HG03196 (cell line): ENCODE results near the gene CCDC74A.
"Not testable (repeated sequence)": the region's sequence is repeated elsewhere in the genome, so short reads cannot be mapped to it uniquely, and the experiment has no call there.

ENCODE experiments used
- ATAC-seq: cut with Tn5 transposase; IDR thresholded peaks from one replicate; pipeline ENCODE4 v1.9.1; 2021; ENCODE audit not compliant: unreplicated experiment

CCDC74A gene

DNA sequence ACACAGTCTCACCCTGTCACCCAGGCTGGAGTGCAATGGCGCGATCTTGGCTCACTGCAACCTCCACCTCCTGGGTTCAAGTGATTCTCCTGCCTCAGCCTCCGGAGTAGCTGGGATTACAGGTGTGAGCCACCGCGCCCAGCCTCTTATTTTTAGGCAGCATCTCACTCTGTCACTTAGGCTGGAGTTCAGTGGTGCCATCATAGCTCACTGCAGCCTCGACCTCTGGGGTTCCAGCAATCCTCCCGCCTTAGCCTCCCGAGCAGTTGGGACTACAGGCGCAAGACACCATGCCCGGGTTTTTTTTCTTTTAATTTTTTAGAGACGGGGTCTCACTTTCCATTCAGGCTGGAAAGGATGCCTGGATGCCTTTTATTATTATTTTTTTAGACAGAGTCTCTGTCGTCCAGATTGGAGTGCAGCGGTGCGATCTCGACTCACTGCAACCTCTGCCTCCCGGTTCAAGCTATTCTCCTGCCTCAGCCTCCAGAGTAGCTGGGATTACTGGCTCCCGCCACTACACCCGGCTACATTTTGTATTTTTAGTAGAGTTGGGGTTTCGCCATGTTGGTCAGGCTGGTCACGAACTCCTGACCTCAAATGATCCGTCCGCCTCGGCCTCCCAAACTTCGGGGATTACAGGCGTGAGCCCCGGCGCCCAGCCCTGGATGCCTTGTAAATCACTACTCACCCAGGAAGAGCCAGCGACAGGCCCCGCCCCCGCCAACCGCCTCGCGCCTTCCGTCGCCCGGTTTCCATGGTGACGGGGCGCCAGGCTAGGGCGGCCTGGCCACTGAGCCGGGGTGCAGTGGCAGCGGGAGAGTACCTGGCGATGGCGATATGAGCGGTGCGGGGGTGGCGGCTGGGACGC lies at the start of gene CCDC74A:
Gene CCDC74A, plus strand, starts transcription at position 758 of the 871 bp plus-strand sequence. Its CDS starts 83 bp downstream, at position 841.
- peak; percentile 87 for ATAC-seq

DNA sequence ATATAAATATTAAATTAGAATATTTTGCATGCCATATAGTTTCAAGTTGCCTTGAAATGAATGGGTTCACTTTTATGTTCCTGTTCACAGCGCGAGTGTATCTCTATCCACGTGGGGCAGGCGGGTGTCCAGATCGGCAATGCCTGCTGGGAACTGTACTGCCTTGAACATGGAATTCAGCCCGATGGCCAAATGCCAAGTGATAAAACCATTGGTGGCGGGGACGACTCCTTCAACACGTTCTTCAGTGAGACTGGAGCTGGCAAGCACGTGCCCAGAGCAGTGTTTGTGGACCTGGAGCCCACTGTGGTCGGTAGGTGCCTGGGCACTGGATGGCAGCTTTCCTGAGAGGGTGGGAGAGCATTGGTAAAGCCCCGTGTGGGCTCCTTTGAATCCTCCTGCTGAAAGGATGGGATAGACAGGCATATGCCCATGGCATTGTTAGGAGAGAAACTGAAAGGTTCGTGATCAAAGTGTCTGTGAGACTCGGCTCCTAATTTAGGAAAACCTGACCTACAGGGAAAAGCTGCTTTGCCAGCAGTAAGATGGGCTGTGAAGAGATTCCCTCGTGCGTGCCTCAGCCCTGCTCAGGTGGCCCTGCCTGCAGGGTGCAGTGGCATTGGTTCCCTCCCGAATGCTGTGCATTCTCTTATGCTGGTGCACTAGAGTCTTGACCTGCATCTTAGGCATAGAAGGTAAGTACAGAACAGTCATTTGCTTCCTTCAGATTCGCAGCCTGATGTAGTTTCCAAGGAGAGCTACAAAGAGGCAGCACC lies 49.4 kb upstream of the CCDC74A start:
- ATAC-seq = not testable (repeated sequence)

DNA sequence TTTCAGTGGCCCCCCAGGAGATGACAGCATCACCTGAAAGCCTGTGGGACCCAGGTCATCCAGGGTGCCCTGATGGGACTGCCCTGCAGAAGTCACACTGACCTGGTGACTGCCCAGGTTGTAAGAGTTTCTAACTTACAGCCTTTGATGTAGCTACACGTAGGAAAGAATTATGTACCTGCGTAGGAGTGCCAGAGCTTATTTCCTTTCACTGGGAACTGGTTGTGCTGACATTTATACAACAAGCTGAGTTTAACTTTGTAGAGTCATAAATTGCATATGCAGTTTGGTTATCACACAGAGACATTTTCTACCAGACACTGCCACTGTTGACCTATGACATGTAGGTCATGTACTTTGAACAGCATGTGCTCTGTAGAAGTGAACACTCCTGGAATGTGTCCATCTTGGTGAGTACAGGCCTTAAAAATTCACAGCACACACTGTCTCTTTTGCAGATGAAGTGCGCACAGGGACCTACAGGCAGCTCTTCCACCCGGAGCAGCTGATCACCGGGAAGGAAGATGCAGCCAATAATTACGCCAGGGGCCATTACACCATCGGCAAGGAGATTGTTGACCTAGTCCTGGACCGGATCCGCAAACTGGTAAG lies 48.7 kb upstream of the CCDC74A start:
- not testable (repeated sequence) for ATAC-seq

DNA sequence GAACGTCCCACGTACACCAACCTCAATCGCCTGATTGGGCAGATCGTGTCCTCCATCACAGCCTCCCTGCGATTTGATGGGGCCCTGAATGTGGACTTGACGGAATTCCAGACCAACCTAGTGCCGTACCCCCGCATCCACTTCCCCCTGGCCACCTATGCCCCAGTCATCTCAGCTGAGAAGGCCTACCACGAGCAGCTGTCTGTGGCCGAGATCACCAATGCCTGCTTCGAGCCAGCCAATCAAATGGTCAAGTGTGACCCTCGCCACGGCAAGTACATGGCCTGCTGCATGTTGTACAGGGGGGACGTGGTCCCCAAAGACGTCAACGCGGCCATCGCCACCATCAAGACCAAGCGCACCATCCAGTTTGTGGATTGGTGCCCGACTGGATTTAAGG lies 47.3 kb upstream of the CCDC74A start:
- ATAC-seq = not testable (repeated sequence)

DNA sequence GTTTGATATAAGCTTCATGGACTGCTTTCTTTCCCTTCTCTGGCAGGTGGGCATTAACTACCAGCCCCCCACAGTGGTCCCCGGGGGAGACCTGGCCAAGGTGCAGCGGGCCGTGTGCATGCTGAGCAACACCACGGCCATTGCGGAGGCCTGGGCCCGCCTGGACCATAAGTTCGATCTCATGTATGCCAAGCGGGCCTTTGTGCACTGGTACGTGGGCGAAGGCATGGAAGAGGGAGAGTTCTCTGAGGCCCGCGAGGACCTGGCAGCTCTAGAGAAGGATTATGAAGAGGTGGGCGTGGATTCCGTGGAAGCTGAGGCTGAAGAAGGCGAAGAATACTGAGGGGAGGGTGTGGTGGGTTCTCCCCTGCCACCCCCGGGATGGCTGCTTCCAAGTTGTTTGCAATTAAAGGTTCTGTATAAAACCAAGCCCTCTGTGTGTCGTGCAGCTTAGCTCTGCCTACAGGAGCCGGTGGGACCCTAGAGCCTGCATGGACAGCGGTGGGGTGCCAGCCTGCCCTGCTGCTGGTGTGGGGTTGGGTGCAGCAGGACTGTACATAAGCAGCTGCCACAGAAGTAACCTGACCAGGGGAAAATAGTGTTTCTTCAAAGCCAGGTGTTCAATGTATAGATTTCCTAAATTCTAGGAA lies 45.1 kb upstream of the CCDC74A start:
- not testable (repeated sequence) for ATAC-seq

DNA sequence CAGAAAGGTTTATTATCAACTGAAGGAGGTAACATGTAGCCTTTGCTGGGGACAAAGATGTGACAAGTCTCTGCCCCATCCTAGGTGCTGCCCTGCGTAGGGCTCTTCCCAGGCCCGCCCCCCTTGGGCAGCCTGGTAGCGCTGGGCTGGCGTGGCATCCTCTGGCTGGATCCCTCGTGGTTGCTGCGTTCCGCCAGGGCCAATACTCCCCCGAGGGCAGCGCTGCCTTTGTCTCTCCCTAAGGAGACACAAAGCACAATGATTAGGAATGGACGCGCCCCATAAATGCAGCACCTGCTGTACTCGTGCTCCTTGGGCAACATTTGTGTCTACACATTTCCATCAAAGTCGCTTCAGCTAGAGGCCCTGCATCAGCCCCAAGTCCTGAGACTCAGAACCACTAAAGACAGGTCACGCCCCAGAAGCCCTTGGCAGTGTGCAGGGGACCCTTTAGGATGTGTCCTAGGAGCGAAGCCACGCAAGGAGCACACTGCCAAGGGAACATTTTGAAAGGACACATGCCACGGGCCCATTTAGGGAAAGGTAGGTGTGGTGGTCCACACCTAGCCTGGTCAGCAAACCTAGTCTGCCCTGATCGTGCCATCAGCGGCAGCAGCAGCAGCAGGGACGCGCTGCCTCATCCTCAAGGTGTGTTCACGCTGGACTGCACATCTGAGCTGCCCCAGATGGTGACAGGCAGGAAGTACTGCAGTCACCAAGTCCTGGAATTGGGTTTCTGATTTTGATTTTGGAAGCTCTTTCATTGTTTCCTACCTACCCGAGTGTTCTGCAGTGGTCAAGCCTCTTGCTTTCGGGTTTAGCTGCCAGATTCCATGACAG lies 43.5 kb upstream of the CCDC74A start:
- ATAC-seq = not testable (repeated sequence)

DNA sequence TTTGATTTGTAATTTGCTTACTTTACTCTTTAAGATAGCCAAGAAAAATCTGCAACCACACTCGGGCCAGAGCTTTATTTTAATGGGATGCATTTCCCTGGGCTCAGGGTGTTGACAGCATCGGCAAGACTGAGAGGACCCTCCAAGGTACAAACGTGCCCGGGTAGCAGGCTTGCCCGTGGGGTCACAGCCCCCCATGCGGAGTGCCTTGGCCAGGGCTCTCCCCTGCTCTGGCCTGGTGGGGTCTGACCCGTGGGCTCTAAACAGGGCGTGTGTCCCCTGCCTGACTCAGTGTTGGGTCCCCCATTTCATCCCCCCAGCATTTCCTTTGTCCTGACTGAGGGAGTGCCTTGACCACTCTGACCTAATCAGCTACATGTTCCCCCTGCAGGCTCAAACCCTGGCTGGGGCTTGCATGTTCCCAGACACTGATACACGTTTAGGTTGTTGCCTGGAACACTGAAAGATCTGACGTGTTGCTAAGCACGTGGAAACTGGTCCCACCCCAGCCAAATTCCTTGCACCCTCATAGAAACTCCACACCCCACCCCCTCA lies 42.7 kb upstream of the CCDC74A start:
- ATAC-seq = not testable (repeated sequence)

DNA sequence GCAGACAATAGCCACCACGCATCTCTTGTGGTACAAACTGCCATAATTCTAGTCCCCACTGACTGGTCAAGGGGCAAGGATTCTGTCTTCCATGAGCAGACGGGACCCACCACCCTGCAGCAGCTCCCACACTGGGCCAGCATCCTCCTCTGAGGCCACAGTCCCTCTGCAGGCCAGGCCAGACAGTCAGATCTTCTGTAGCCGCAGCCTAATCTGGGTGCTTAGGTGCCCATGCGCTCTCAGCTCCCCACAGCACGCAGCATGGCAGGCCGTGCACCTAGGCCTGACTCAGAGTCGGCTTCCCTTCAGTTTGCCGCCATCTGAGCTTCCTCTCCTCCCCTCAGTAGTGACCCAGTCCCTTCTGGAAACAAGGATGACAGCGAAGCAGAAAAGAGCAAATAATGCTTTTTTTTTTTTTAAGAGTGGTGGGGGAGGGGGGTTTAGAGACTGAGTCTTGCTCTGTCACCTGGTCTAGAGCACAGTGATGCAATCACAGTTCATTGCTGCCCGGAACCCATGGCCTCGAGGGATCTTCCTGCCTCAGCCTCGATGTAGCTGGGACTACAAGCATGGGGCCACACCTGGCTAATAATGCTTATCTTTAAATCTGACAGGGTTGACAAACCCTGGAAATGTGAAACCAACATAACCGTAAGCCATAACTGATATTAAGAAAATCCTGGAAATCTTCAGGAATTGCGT lies 41.3 kb upstream of the CCDC74A start:
- not testable (repeated sequence) for ATAC-seq

DNA sequence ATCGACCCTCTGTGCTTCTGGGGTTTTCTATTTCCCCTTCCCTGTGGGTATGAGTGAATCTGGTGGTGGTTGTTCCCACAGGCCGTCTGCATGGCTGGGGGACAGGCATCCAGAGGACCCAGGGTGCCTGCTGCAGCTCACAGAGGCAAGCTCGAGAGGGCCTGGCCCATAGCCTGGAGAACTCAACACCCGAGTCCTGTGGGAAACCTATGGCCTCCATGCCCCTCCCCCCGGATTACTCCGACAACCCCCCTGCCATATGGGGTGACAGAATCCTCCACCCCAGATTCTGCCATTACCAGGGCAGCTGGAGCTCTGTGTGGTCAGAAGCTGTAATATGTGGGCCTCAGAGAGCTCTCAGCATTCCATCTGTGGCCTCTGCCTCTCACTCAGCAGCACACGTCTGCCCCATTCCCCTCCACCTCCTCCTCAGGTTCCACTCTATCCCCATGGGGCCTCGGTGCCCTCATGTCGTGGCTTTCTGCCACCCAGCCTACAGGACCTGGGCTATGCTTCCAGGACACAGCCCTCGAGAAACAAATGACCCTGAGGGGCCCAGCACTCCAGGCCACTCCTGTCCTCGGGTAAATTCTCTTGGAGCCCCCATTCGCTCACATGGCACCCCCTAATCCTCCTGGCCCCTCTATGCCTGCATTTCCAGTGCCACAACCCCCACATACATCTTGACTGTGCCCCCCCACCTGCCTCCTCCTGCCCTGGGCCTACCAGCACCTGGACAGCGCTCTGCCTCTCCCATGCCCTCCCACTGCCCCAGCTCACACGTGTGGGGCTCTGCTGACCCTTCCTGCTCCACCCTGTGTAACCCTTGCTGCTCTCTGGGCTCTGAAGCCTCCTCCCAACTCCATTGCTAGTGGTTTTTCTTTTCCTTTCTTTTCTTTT lies 39.1 kb upstream of the CCDC74A start:
- no peak for ATAC-seq

DNA sequence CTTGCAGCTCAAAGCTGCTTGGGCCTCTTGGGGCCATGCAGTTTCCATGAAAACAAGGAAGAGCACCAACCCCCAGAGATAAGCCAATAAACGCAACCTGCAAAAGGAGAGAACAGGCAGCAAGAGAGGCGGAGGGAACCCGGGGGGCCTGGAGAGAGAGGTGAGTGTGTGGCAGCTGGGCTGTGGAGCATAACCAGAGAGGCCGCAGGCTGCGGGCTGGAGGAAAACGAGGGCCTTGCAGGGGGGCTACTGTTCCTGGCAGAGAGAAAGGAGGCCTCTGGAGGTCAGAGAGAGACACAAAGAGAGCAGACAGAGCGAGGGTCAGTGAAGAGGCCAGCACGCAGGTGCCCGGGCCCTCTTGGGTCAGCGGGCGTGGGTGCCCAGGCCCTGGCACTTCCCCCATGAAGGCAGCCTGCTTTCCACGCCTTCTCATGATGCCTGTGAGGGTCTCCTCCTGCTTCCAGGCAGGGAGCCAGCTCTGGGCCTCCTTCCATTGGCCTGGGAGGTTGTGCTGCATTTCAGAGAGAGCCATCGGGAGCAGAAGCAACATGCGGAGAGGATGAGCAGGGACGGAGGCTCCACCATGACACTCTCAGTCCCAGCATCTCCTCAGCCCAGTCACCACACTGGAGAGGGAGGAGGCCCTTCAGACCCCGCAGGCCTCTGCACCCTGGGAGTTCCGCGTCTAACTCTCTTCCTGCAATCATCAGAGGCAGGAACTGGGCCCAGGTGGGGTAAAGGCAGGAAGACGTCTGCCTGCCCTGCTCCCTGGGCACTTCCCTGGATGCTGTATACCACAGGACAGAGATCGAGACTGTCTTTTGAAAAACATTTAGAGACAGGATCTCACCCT lies 36.8 kb upstream of the CCDC74A start:
- not testable (repeated sequence) for ATAC-seq

DNA sequence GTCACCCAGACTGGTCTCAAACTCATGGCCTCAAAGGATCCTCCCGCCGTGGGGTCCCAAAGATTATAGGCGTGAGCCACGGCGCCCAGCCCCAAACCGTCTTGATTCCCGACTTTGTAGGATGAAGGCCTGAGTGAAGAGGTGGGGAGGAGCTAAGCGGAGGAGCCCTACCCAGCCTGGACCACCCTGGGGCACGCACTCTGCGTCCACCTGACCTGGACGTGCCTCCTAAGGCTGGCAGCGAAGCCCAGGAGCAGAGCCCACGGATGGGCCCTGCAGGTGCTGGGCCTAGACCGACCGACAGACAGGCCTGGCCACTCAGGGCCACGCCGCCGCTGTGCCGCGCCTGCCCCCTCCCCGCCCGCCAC lies 36.2 kb upstream of the CCDC74A start:
- not testable (repeated sequence) for ATAC-seq

DNA sequence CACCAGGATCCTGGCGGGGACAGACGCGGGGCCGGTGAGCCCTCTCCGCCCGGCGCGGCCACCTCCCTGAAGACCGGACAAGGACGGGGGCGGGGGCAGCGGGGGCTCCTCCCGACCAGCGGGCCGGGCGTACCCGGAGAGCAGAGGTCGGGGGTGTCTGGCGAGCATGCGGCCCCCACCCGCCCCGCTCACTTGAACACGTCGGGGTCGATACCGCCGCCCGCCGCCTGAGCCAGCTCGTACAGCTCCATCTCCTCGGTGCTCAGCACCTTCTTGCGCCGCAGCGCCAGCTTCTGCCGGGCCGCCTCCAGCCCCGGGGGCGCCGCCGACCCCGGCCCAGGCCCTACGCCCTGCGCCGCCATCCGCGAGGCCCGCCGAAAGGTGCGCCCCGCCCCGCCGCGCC lies 35.7 kb upstream of the CCDC74A start, which contains the start of gene MZT2A:
Gene MZT2A, minus strand, starts transcription at position 383 of the 403 bp plus-strand sequence. Its CDS starts 21 bp downstream, at position 362.
- ATAC-seq = peak; percentile 5

DNA sequence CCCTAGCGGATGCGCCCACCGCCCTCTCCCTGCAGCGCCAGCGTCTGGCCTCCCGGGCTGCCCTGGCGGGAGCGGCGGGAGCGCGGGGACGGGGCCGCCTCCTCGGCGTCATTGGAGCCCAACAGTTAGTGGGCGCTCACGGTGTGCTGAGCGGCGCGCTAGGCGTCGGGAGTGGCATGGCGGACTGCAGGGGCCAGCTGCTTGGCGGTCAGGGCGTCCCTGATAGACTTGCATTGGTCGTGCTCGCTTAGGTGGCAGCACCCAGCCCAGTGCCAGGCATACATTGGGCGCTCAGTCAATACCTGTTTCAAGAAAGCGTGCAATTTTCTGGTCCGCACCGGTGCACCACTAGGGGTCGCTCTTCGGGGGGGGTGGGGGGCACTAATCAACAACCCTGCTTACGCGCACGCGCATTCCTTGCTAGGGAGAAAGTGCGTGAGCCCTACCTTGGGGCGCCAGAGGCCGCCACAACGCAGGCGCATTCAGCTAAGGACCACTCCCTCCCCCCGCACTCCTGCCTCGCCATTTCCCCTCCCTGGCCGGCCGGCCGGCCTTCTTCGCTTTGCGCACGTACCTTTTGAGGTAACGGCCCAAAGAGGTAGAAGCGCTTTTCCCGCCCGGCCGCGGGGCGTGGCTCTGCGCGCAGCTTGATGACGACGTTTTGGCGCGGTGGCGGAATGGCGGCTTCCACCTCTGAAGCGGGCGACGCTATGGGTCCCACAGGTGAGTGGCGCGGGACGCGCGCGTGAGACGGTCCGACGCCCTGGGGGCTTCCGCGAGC lies 35.1 kb upstream of the CCDC74A start:
- peak; percentile 65 for ATAC-seq

DNA sequence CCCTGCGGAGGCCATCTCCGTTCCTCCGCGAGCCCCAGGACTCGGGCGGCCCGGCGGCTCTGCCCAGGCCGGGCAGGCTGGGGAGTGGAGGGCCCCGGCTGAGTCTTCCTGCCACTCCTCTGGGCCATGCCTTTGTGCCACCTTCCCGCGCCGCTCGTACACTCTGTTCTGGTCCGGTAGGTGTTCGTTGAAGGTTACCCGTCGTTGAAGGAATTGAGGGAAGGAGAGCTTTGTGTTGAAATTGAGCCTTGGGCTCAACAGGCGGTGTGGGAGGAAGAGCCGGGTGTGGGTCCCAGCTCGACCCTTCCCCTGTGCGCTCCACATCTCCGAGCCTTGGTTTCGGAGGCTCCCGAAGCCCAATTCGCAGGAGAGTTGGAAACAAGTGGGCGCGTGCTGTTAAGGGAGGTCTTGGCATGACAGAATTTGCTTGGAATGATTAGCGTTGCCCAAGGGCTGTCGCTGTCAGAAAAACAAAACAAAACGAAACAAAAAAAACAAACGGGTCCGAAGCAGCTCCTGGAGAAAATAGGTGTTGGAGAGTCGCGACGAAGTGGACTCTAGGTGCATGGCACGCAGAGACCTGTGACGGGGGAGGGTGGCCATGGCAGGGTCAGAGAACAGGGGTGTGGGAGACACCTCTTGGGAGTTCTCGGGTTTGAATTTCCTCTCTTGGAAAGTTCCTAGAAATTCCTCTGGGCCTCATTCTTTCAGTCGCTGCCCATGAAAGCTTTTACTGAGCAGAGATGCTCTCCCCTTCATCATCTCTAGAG lies 34.3 kb upstream of the CCDC74A start:
- ATAC-seq = peak; percentile 21

DNA sequence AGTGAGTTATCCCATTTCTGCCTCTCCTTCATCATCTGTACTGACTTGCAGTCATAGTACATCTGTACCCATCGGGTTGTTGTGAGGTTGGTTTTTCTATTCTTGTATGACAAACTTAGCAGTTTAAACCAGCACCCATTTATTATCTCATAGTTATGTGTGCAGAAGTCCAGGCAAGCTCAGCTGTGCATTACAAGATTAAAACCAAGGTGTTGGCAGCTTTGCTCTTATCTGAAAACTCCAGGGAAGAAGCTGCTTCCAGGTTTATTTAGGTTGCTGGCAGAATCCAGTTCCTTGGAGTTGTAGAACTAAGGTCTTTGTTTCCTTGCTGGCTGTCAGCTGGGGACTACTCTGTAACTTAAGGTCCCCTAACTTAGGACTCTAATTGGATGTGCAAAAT lies 32.2 kb upstream of the CCDC74A start:
- ATAC-seq = not testable (repeated sequence)
